GM20431 (cell line): ENCODE results near the gene MS4A10.
"Not testable (repeated sequence)": the region's sequence is repeated elsewhere in the genome, so short reads cannot be mapped to it uniquely, and the experiment has no call there.

Experiments used
- in situ Hi-C: fragments of 300-500 bp; cut with MseI, MboI; formaldehyde crosslinking; loops from one replicate; pipeline ENCODE4 v1.15.0; 2020; ENCODE audit warnings: low sequenced_read_pairs; ENCODE audit not compliant: unreplicated experiment

Gene MS4A10

DNA sequence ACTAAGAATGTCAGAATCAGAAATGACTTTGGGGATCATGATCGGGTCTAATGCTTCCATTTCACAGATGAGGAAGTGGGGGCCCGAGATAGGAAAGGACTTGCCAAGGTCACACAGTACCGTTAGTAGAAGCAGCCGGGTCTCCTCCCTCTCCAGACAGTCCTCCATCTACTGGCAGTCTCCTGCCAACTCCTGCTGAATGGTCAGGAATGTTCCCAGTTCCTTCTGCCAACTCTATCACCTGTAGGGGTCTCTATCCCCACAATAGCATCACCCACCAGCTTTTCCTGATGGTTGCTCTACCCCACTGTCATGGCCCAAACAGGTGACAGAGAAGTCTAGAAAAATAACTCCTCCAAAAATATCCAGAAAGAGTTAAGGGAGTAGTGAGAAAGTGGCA lies 32.9 kb downstream of the MS4A10 start:
- in situ Hi-C loops: no loop called here

DNA sequence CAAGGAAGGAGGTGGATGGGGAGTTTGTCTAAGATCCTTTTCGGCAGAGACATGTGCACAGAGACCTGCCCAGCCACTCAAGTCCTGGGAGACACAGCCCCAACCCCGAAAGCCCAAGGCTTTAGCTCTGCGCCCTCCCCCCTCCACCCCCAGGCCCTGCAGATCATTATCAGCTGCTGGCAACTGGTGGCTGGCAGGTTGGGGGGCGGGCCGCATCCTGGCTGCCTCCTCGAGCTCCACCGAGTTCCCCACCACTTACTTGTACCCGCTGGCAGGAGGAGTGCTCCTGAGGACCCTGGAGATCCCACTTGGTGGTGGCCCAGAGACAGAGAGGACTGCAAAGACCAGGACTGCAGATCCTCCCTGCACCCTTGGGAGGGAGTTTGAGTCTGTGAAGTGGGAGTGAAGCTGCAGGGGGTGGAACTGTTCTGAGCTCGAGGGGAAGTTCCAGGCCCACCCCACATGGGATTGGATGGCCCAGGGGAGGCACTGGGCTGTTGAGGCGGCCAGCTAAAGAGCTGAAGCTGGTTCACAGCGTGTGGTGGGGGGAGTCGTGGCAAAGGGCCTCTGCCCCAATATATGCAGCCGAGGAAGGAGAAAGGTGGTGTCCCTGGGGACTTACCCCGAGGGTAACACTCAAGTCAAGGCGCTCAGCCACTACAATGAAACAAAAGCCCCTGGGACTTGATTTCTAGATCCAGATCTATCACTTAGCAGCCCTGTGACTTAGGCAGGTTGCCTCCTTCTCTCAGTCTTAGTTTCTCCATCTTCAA lies 36.9 kb downstream of the MS4A10 start:
- in situ Hi-C loops: no loop called here

GRCh38 chr11:60823745-60824306 lies 38.7 kb downstream of the MS4A10 start:
- in situ Hi-C loops: not testable (repeated sequence)

DNA sequence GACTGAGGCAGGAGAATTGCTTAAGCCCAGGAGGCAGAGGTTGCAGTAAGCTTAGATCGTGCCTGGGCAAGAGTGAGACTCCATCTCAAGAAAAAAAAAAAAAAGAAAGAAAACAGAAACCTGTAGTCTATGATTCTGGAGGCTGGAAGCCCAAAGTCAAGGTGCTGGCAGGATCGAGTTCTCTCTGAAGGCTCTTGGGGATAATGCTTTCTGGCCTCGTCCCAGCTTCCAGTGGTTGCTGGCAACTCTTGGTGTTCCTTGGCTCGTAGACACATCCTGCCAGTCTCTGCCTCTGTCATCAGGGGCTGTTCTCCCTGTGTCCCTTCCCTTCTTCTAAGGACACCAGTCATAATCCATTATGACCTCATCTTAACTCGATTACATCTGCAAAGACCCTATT lies 40.0 kb downstream of the MS4A10 start:
- in situ Hi-C loops: loop anchor here (25.0 kb wide), 1 partner anchor 362 kb away; no protein-coding TSS in a partner anchor

- in situ Hi-C loops: loop anchor here (25.0 kb wide), 1 partner anchor 362 kb away; no protein-coding TSS in a partner anchor
These were observed 40.7 kb downstream of the MS4A10 start for GRCh38 chr11:60825790-60826189.

DNA sequence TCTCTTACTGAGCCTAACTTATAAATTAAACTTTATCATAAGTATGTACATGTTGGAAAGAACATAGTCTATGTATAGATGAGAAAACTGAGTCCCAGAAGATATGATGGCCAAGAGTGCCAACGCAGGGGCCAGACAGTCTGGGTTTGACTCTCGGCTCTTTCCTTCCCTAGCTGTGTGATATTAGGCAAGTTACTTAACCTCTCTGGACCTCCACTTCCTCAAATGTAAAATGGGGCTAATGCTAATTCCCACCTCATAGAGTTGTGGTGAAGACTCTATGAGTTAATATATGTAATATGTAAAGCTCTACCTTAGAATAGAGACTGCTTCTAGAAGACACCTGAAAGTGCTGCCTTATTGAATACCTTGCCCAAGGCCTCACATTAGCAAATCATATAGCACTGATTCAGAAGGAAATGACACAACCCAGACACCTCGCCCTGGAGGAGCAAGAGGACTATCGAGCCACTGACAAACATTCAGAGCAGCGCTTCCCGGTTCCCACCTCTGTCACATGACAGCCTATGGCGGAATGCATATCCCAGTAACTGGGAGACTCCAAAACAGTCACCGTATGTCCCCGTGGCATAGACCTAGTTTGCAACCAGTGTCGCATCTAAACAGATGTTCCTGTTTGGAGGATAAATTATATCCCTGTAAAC lies 45.5 kb downstream of the MS4A10 start:
- in situ Hi-C loops: loop anchor here (25.0 kb wide), 1 partner anchor 357 kb away; no protein-coding TSS in a partner anchor

DNA sequence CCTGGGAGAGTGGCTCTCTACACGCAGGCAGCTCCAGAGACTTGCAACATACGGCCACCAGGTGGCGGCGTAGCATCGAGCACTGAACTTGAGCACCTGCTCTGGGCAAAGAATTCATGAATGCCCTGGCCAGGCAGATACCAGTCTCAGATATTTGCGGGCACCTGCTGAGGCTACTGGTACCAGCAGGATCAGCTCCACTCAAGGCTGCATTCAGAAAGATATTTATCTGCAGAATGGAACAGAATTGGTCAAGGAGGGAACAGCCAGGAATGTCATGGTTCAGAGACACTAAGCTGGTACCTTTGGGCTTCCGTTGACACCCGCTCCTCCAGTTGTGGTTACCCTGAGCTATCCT lies 46.0 kb downstream of the MS4A10 start:
- in situ Hi-C loops: loop anchor here (25.0 kb wide), 1 partner anchor 356 kb away; no protein-coding TSS in a partner anchor

DNA sequence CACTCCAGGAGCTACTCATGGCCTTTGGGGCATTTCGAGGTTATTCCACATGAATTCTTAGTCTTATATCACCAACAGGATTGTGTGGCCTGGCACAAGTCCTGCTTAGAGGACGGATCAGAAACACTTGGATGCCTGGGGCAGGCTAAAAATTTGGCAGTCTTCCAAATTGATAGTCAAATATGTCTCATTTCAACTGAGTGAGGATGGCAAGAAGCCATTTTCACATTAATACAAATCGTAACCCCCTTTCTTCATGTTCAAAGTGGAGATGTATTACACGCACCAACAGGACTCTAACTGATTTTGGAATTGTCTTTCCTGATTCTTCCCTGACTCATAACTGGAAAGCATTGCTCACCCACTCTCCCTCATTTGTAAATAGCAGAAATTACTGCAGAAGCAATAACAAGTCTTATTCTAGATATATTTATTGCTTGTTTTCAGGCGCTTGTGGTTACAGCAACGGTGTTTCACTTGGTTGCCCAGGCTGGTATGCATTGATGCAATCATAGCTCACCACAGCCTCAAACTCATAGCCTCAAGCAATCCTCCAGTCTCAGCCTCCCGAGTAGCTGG lies 46.5 kb downstream of the MS4A10 start:
- in situ Hi-C loops: loop anchor here (25.0 kb wide), 1 partner anchor 356 kb away; no protein-coding TSS in a partner anchor

GRCh38 chr11:60834742-60835533 lies 49.8 kb downstream of the MS4A10 start:
- in situ Hi-C loops: loop anchor here (25.0 kb wide), 1 partner anchor 352 kb away; no protein-coding TSS in a partner anchor

DNA sequence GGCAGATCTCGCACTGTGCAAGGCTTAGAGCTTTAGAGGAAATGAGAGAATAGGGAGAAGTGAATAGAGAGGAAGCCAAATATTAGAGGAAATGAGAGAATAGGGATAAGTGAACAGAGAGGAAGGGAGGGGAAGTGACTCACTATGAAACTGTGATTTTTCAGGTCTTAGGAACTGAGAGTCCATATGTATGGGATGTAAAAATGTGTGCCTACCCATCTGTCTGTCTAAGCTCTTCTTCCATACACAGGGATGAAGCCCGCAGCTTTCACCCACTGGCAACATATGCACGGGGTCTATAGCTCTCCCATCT lies 50.4 kb downstream of the MS4A10 start:
- in situ Hi-C loops: loop anchor here (25.0 kb wide), 1 partner anchor 352 kb away; no protein-coding TSS in a partner anchor

DNA sequence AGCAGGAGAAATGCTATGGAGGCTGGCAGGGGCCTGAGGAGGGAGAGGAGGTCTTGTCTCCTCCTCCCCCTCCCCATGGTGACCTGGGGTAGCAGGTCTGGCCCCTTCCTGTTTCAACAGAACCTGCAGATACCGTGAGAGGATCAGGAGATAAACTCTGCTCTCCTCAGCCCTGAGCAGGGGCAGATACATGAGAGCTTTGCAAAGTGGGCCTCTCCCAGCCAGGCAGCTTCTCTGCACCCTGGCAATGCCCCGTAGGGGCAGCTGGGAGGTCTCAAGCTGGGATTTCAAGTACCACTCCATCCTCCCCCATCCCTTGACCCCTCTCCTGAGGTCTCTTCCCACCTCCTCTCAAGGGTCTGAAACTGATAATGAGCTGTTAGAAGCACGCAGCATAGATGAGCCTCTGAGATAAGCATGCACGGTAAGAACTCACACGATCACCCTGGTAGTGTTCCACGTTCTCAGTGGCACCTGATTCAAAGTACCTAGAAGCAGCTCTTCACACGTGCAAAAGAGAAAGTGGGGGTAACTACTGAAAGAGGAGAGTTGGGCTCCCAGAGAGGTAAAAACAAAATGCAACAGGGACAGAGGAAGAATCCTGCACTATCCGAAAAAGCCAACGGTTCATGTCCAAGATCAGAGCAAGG lies 51.9 kb downstream of the MS4A10 start:
- in situ Hi-C loops: loop anchor here (25.0 kb wide), 1 partner anchor 350 kb away; no protein-coding TSS in a partner anchor

DNA sequence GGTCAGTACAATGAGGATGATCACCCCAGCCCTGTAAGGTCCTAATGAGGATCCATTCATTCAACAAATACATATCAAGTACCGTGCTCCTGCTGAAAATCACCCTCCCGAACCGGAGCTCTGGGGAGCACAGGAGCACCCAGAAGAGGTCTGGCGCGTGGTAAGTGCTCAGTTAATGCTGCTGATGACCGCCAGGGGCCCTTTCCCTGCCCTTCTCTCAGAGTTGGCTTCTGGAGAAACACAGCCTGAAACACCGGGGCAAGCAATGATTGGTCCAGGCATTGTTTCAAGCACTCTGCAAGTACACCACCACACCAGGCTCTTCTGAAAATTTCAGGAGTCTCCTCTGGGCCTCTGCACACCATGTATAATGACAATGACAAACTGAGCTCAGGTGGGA lies 53.0 kb downstream of the MS4A10 start:
- in situ Hi-C loops: loop anchor here (25.0 kb wide), 1 partner anchor 349 kb away; no protein-coding TSS in a partner anchor

GRCh38 chr11:60840470-60841430 lies 55.6 kb downstream of the MS4A10 start:
- in situ Hi-C loops: loop anchor here (25.0 kb wide), 1 partner anchor 347 kb away; no protein-coding TSS in a partner anchor

- in situ Hi-C loops: loop anchor here (25.0 kb wide), 1 partner anchor 345 kb away; no protein-coding TSS in a partner anchor
These were observed 56.9 kb downstream of the MS4A10 start, which contains the start of gene CCDC86 for GRCh38 chr11:60841797-60842667. TSS of gene CCDC86 (plus strand) at chr11:60842113. CDS start at chr11:60842125, 12 bp downstream.

- in situ Hi-C loops: loop anchor here (25.0 kb wide), 1 partner anchor 344 kb away; no protein-coding TSS in a partner anchor
These were observed 57.8 kb downstream of the MS4A10 start for GRCh38 chr11:60842668-60843600.
